Activated CD4-positive, alpha-beta T cell treated with anti-CD3 and anti-CD28 coated beads, Interleukin-2, amount 10 ng/mL, durations not matched to agents 7 days and 5 days (primary cell): ENCODE measurements around the gene ADGRG2. TPM values are rescaled to one million over a fixed set of nuclear protein-coding genes. Genes with fewer than 3 reads are reported as not detected.
"Not testable (repeated sequence)": the region's sequence is repeated elsewhere in the genome, so short reads cannot be mapped to it uniquely, and the experiment has no call there.

ENCODE experiments used
- CTCF ChIA-PET: fragments of 350-600 bp; sonication (Branson Sonifier 250); formaldehyde crosslinking; loops from one replicate; lab custom pipeline; 2021; ENCODE audit warnings: antibody characterized with exemption; lab: Charles Lee
- POLR2A ChIA-PET: fragments of 350-600 bp; sonication (Branson Sonifier 250); formaldehyde crosslinking; loops from one replicate; lab custom pipeline; 2021; ENCODE audit warnings: antibody characterized with exemption; lab: Charles Lee
- DNase-seq: peaks from one replicate; pipeline ENCODE4 v3.0.0-alpha.2; 2020
- H3K27ac Mint-ChIP-seq: one replicate; pipeline ENCODE4 v1.8.0; 2021; ENCODE audit warnings: mild to moderate bottlenecking, moderate library complexity, mixed read lengths
- H3K27me3 Mint-ChIP-seq: one replicate; pipeline ENCODE4 v1.8.0; 2021; ENCODE audit warnings: mixed read lengths
- H3K36me3 Mint-ChIP-seq: one replicate; pipeline ENCODE4 v1.8.0; 2021; ENCODE audit warnings: low read depth, mixed read lengths
- H3K4me1 Mint-ChIP-seq: one replicate; pipeline ENCODE4 v1.8.0; 2021; ENCODE audit warnings: mixed read lengths
- H3K4me3 Mint-ChIP-seq: one replicate; pipeline ENCODE4 v1.8.0; 2021; ENCODE audit warnings: mild to moderate bottlenecking, moderate library complexity, mixed read lengths
- H3K9me3 Mint-ChIP-seq: one replicate; pipeline ENCODE4 v1.8.0; 2021; ENCODE audit warnings: mixed read lengths
- total RNA-seq, 2 experiments: library from RNA; stranded (reverse); gene quantifications; one replicate each; pipeline ENCODE4 v1.2.3, GENCODE V29; 2021

ADGRG2 gene
- total RNA-seq, 2 experiments from 2014 or later = not detected

DNA sequence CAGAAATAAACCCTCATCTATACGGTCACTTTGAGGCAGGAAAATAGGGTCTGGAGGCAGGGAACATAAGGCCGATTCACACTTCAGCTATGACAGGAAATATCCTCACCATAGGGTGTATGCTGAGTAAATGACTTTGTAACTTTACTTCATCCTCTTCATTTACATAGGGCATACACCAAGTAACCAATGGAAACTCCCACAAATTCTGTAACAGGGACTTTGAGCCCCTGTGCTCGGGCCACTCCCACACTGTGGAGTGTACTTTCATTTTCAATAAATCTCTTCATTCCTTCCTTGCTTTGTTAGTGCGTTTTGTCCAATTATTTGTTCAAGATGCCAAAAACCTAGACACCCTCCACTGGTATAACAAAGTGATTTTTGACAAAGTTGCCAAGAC, 55.3 kb downstream of the ADGRG2 start:
- POLR2A ChIA-PET, H3K27me3 Mint-ChIP-seq, H3K9me3 Mint-ChIP-seq, DNase-seq, H3K36me3 Mint-ChIP-seq, H3K4me1 Mint-ChIP-seq, CTCF ChIA-PET, H3K4me3 Mint-ChIP-seq, H3K27ac Mint-ChIP-seq: not testable (repeated sequence)

DNA sequence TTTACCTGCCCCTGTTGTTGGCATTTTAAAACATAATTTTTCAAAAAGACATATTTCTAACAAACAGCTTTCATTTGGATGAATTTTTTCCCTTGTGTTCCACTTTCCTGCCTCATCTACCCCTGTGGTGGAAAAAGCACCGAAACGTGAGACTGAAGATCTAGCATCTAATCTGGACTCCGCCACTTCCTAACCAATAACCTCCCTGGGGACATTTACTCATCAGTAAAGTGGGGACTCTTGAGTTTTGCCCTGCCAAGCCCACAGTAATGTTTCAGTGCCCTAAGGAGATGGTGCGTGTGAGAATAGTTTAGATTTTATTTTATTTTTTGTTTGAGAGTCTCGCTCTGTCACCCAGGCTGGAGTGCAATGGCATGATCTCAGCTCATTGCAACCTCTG, 56.7 kb downstream of the ADGRG2 start:
- Mint-ChIP-seq H3K9me3 (no peaks in the 10 kb centered on the region), H3K27ac (no peak overlapping the region), H3K4me3 (no peak overlapping the region), H3K27me3 (no peaks in the 10 kb centered on the region), H3K36me3 (no peaks in the 10 kb centered on the region), H3K4me1 (no peaks in the 10 kb centered on the region)
- ChIA-PET CTCF (no interaction called here), POLR2A (no interaction called here)
- no peak for DNase-seq

DNA sequence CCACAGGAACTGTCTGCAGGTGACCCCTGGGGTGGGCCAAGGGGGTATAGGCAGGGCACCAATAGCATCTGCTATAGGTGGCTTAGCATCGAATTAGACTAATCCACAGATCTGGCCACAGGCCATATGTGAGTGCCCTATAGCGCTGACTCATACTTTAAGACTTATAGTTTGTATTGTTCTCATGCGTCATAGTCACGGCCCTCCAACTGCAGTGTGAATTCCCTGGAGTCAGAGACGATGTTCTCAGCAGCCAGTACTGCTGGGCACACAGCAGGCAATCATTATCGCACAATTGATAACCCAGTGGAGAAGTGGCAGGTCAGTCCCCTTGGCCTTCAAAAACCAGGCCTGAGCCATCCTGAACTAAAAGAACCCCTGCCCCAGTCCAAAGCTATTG, 58.1 kb downstream of the ADGRG2 start:
- H3K27ac Mint-ChIP-seq = no peak overlapping the region
- H3K4me3 Mint-ChIP-seq = no peak overlapping the region
- no peaks in the 10 kb centered on the region for H3K36me3 Mint-ChIP-seq
- no peak for DNase-seq
- no peaks in the 10 kb centered on the region for H3K9me3 Mint-ChIP-seq
- H3K27me3 Mint-ChIP-seq = no peaks in the 10 kb centered on the region
- ChIA-PET CTCF (no interaction called here), POLR2A (no interaction called here)
- no peaks in the 10 kb centered on the region for H3K4me1 Mint-ChIP-seq

DNA sequence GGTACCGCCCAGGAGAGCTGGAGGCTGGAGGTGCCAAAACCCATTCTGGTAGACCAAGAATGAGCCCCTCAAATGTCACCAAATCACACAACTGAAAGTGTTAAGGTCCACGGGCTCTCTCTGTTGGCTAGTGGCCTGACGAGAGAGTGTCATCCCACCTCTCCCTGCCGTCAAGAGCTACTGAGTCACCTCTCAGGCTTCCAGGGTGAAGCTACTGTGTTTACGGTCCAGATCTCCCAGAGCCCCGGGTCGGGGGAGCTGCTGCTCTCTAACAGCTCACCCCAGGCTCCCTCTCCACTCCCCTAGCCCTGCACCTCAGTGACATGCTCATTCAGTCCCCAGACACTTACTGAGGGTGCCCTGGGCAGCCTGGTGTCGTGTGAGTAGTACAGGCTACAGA, 59.2 kb downstream of the ADGRG2 start:
- no peaks in the 10 kb centered on the region for H3K36me3 Mint-ChIP-seq
- no peak overlapping the region for H3K27ac Mint-ChIP-seq
- no peaks in the 10 kb centered on the region for H3K9me3 Mint-ChIP-seq
- no peaks in the 10 kb centered on the region for H3K27me3 Mint-ChIP-seq
- CTCF ChIA-PET = no interaction called here
- no peaks in the 10 kb centered on the region for H3K4me1 Mint-ChIP-seq
- no peak overlapping the region for H3K4me3 Mint-ChIP-seq
- POLR2A ChIA-PET = no interaction called here
- DNase-seq = no peak

DNA sequence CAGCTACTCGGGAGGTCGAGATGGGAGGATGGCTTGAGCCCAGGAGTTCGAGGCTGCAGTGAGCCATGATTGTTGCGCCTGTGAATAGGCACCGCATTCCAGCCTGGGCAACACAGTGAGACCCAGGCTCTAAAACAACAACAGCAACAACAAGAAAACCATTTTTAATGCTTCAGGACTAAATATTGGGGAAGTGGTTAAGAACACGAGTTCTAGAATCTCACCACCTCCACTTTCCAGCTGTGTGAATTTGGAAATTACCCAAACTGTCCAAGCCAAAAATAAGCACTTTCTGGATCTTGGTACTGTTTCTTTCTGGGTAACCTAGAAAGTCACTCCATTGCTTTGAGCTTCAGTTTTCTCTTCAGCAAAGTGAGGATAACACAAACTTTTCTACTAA, 63.2 kb downstream of the ADGRG2 start:
- Mint-ChIP-seq H3K27ac (no peak overlapping the region), H3K4me3 (no peak overlapping the region), H3K36me3 (no peaks in the 10 kb centered on the region), H3K4me1 (no peaks in the 10 kb centered on the region), H3K9me3 (no peaks in the 10 kb centered on the region), H3K27me3 (no peaks in the 10 kb centered on the region)
- ChIA-PET CTCF (no interaction called here), POLR2A (no interaction called here)
- DNase-seq = no peak

DNA sequence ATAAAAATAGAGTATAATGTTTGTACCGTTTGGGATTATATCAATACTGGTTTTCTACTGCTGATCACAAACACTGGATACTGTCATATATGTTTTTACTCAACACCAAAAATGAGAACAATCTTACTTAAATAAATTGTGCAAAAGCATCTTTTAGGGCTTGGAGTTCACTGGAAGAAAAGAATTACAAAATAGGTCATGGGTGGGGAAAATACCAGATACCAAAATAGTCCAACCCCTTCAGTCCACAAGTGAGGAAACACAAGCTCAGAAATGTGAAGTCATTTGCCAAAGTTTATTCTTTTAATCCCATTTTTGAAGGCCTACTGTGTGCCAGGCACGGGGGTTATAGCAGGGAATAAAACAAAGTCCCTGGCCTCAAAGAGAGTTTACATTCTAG, 64.4 kb downstream of the ADGRG2 start:
- no peaks in the 10 kb centered on the region for H3K27me3 Mint-ChIP-seq
- POLR2A ChIA-PET = no interaction called here

DNA sequence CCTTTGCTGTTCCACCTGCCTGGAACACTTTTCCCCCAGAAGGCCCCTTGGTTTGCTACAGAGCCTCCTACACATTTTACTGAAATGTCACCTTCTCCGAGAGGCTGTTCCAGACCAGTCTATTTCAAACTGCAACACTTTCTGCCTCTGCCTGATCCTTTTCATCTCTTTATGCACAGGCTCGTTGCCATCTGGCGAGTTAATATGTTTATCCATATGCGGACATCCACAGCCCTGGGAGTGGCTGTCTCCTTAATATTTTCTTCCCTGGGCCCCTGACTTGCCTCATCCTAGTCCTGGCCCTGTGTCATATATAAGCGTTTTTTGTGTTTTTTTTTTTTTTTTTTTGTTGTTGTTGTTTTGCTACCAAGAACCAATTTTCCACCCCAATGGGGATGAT, 73.2 kb downstream of the ADGRG2 start:
- POLR2A ChIA-PET = no interaction called here
- CTCF ChIA-PET = no interaction called here
- Mint-ChIP-seq H3K4me3 (no peak overlapping the region), H3K9me3 (no peaks in the 10 kb centered on the region), H3K36me3 (no peaks in the 10 kb centered on the region), H3K27ac (no peak overlapping the region), H3K4me1 (no peaks in the 10 kb centered on the region), H3K27me3 (no peaks in the 10 kb centered on the region)
- no peak for DNase-seq

More for the DNA sequence above, 64.4 kb downstream of the ADGRG2 start:
- CTCF ChIA-PET = no interaction called here
- Mint-ChIP-seq H3K9me3 (no peaks in the 10 kb centered on the region), H3K4me1 (no peaks in the 10 kb centered on the region), H3K4me3 (no peak overlapping the region), H3K36me3 (no peaks in the 10 kb centered on the region), H3K27ac (no peak overlapping the region)
- DNase-seq = no peak

DNA sequence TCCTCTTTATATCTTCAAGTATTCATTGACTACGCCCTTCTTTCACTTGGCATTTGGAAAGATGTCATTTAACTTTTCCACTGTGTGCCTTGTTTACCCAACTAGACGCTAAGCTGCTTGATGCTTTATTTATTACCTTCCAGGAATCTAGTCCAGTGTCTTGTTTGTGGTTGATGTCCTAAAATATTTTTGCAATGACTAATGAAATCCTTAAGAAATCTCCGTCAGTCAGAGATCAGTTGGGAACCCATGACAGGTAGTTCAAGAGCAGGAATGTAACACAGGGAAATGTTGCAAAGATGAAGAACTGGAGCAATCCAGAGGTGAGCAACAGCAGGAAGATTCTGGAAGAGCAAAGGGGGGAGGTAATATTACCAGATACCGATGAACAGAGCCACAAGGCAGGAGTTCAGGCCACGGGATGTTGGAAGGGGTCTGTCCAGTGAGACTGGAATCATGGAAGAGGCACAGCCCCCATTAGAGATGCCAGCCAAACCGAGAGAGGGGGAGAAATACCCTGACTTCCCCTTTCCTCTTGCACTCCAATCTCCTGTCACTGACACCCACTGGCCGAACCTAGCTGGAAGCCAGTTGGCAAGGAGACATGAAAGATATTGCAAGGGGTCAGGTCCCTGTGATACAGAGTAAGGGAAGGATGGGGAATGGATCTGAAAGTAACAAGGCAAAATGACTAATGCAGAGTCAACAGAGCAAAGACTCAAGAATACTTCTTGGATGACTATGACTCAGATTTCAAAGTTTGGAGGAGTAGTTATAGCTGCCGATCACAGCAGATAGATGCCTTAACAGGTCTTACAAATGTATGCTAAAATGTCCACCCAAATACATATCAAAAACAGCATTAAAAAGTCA, 75.7 kb downstream of the ADGRG2 start:
- CTCF ChIA-PET = no interaction called here
- Mint-ChIP-seq H3K27ac (no peak overlapping the region), H3K4me1 (no peaks in the 10 kb centered on the region), H3K36me3 (no peaks in the 10 kb centered on the region), H3K4me3 (no peak overlapping the region), H3K27me3 (no peaks in the 10 kb centered on the region), H3K9me3 (no peaks in the 10 kb centered on the region)
- POLR2A ChIA-PET = no interaction called here
- DNase-seq = no peak

DNA sequence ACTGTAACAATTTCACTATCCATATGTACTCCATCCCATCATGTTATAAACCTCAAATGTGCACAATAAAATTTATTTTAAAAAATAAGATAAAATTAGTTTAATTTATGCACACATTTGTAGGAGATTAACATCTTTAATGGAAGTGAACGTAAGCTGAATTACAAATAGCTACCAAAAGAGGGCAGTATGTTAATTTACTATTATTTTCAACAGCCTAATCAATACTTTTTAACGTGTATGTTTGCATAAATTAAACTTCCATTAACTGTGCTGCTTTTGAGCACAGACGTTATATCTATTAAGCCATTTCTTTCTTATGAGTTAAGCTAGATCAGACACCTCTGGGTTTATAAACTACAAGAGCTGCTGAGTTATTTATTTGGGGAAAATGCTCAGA, 81.9 kb downstream of the ADGRG2 start:
- no peaks in the 10 kb centered on the region for H3K36me3 Mint-ChIP-seq
- no peaks in the 10 kb centered on the region for H3K4me1 Mint-ChIP-seq
- no peaks in the 10 kb centered on the region for H3K27me3 Mint-ChIP-seq
- H3K9me3 Mint-ChIP-seq = no peaks in the 10 kb centered on the region
- ChIA-PET POLR2A (no interaction called here), CTCF (interaction anchor here (1.1 kb wide), 1 partner anchor 16 kb away, joined by 4 read pairs; no protein-coding TSS in a partner anchor)
- H3K27ac Mint-ChIP-seq = no peak overlapping the region
- H3K4me3 Mint-ChIP-seq = no peak overlapping the region
- no peak for DNase-seq

DNA sequence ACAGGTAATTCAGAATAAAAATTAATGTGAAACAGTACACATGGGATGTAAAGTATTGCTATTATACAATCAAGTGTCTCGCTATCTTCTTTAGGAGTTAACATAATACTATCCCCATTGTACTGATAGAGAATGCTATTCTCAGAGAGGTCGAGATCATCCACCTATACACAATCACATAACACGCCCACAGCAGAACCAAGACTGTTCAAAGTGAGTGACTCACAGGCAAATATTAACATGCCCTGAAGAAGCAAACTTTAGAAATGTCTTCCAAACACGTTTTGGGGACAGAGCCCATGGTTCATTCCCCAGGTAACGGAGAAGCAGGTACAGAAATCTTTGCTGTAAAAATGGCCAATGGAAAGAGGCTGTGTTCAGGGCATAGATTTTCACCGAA, 88.2 kb downstream of the ADGRG2 start:
- DNase-seq = no peak
- ChIA-PET CTCF (no interaction called here), POLR2A (no interaction called here)

DNA sequence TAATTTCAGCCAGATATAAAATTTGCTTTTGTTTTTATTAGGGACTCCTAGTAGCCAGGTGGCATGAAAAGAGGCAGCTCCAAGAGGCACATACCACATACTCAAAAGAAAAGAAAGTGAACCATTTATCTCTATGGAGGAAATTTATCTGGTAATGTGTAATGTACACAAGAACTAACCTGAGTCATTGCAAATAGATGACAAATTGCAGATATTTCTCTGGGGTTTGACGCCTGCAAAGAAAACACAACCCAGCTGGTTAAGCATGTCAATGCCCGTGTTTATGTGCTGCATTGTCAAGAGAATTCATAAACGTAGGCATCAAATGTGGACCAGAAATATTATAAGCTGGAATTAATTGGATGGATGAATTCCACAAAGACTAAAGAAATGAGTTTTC, 91.5 kb downstream of the ADGRG2 start:
- Mint-ChIP-seq H3K36me3 (no peaks in the 10 kb centered on the region), H3K27me3 (no peaks in the 10 kb centered on the region), H3K27ac (no peak overlapping the region), H3K4me1 (no peaks in the 10 kb centered on the region), H3K4me3 (no peak overlapping the region), H3K9me3 (no peaks in the 10 kb centered on the region)
- POLR2A ChIA-PET = no interaction called here
- DNase-seq = no peak
- CTCF ChIA-PET = no interaction called here

More for the DNA sequence above, 88.2 kb downstream of the ADGRG2 start:
- no peaks in the 10 kb centered on the region for H3K36me3 Mint-ChIP-seq
- no peak overlapping the region for H3K4me3 Mint-ChIP-seq
- no peak overlapping the region for H3K27ac Mint-ChIP-seq
- no peaks in the 10 kb centered on the region for H3K4me1 Mint-ChIP-seq
- no peaks in the 10 kb centered on the region for H3K9me3 Mint-ChIP-seq
- no peaks in the 10 kb centered on the region for H3K27me3 Mint-ChIP-seq

DNA sequence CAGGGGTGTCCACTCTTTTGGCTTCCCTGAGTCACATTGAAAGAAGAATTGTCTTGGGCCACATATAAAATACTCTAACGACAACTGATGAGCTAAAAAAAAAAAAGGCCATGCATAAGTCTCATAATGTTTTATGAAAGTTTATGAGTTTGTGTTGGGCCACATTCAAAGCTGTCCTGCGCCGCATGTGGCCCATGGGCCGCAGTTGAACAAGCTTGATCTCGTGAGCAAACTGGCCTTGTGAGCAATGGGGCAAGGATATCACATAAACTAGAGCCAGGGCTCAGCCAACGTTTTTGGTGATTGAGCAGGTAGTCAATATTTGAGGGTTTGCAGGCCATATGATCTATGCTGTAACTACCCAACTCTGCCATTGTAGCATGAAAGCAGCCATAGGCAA, 93.7 kb downstream of the ADGRG2 start:
- ChIA-PET CTCF (no interaction called here), POLR2A (no interaction called here)

DNA sequence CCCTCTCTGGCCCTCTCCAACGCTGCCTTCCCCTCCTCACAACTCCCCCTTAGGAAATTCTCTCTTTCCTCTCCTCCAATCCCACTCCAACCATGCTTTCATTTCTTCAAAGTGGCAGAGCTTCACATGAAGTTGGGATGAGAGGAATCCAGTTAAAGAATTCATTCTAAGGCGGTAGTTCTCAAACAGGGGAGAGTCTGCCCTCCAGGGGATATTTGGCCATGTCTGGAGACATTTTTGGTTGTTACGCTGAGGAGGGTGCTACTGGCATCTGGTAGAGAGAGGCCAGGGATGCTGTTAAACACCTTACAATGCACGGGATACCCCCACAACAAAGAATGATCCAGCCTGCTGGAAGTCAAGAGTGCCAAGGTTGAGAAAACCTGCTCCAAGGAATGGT, 97.9 kb downstream of the ADGRG2 start:
- Mint-ChIP-seq H3K4me3 (no peak overlapping the region), H3K36me3 (no peaks in the 10 kb centered on the region), H3K27me3 (no peaks in the 10 kb centered on the region), H3K4me1 (no peaks in the 10 kb centered on the region), H3K27ac (no peak overlapping the region), H3K9me3 (no peaks in the 10 kb centered on the region)
- DNase-seq = no peak
- CTCF ChIA-PET = interaction anchor here (0.6 to 1.1 kb wide), 2 partner anchors 16 to 357 kb away, joined by 4 read pairs; no protein-coding TSS in a partner anchor
- POLR2A ChIA-PET = no interaction called here

More for the DNA sequence above, 93.7 kb downstream of the ADGRG2 start:
- no peak overlapping the region for H3K27ac Mint-ChIP-seq
- DNase-seq = no peak
- no peaks in the 10 kb centered on the region for H3K4me1 Mint-ChIP-seq
- H3K4me3 Mint-ChIP-seq = no peak overlapping the region
- H3K9me3 Mint-ChIP-seq = no peaks in the 10 kb centered on the region
- H3K27me3 Mint-ChIP-seq = no peaks in the 10 kb centered on the region
- H3K36me3 Mint-ChIP-seq = no peaks in the 10 kb centered on the region

DNA sequence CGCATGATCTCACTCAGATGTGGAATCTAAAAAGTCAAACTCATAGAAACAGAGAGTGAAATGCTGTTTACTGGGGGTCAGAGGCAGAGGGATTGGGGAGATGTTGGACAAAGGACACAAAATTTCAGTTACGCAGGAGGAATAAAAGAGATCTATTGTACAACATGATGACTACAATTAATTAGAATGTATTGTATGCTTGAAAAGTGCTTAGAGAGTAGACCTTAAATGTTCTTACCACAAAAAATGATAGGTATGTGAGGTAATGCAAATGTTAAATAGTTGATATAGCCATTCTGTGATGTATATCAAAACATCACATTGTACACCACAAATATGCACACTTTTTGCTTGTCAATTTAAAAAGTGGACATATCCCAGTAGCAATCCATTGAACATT, 102.3 kb downstream of the ADGRG2 start:
- POLR2A ChIA-PET = no interaction called here
- no peak overlapping the region for H3K4me3 Mint-ChIP-seq
- no peaks in the 10 kb centered on the region for H3K36me3 Mint-ChIP-seq
- H3K9me3 Mint-ChIP-seq = no peaks in the 10 kb centered on the region
- H3K4me1 Mint-ChIP-seq = no peaks in the 10 kb centered on the region
- DNase-seq = no peak
- no peak overlapping the region for H3K27ac Mint-ChIP-seq
- H3K27me3 Mint-ChIP-seq = no peaks in the 10 kb centered on the region
- CTCF ChIA-PET = no interaction called here
